ENCODE data around the gene CENPK.

DNA sequence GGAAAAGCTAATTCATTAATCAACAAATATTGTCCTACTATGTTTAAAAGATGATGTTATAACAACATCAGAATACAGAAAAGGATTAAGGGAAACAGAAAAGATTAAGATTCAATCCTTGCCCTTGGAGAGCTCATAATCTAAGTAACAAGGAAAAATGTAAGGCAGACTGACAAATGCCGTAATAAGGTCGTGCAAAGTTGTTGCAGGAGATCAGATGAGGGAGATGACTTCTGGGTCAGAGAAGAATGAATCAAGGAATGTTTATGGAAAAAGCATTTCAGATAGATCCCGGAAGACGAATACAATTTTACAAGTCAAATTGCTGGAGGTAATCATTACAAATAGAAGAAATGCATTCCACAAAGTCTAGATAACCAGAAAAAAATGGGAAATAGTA, 87.6 kb downstream of the CENPK start:
- TF ChIP-seq, protein P1, sequence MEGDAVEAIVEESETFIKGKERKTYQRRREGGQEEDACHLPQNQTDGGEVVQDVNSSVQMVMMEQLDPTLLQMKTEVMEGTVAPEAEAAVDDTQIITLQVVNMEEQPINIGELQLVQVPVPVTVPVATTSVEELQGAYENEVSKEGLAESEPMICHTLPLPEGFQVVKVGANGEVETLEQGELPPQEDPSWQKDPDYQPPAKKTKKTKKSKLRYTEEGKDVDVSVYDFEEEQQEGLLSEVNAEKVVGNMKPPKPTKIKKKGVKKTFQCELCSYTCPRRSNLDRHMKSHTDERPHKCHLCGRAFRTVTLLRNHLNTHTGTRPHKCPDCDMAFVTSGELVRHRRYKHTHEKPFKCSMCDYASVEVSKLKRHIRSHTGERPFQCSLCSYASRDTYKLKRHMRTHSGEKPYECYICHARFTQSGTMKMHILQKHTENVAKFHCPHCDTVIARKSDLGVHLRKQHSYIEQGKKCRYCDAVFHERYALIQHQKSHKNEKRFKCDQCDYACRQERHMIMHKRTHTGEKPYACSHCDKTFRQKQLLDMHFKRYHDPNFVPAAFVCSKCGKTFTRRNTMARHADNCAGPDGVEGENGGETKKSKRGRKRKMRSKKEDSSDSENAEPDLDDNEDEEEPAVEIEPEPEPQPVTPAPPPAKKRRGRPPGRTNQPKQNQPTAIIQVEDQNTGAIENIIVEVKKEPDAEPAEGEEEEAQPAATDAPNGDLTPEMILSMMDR (IDR thresholded peaks at IDR 0.05), result no peak
- TF ChIP-seq, protein P2, sequence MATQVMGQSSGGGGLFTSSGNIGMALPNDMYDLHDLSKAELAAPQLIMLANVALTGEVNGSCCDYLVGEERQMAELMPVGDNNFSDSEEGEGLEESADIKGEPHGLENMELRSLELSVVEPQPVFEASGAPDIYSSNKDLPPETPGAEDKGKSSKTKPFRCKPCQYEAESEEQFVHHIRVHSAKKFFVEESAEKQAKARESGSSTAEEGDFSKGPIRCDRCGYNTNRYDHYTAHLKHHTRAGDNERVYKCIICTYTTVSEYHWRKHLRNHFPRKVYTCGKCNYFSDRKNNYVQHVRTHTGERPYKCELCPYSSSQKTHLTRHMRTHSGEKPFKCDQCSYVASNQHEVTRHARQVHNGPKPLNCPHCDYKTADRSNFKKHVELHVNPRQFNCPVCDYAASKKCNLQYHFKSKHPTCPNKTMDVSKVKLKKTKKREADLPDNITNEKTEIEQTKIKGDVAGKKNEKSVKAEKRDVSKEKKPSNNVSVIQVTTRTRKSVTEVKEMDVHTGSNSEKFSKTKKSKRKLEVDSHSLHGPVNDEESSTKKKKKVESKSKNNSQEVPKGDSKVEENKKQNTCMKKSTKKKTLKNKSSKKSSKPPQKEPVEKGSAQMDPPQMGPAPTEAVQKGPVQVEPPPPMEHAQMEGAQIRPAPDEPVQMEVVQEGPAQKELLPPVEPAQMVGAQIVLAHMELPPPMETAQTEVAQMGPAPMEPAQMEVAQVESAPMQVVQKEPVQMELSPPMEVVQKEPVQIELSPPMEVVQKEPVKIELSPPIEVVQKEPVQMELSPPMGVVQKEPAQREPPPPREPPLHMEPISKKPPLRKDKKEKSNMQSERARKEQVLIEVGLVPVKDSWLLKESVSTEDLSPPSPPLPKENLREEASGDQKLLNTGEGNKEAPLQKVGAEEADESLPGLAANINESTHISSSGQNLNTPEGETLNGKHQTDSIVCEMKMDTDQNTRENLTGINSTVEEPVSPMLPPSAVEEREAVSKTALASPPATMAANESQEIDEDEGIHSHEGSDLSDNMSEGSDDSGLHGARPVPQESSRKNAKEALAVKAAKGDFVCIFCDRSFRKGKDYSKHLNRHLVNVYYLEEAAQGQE (IDR thresholded peaks at IDR 0.05; ENCODE audit: insufficient read depth in 1 of 2, low read depth in 2 of 2, low read length in 1 of 2), result no peak
- TF ChIP-seq POLR2AphosphoS5 (IDR thresholded peaks at IDR 0.05; ENCODE audit: low read depth, low read length), result no peak
- no peak for TF ChIP-seq TCF7L2 (IDR thresholded peaks at IDR 0.05; ENCODE audit: low read depth, low read length)

Data from Panc1 (cell line).